HL-60 (cell line): Measurements from ENCODE around the gene MAPK11.

ENCODE experiments used
- POLR2AphosphoS5 ChIP-seq: IDR thresholded peaks from 2 replicates; pipeline ENCODE4 v1.6.1; 2012; ENCODE audit warnings: low read depth
- TF ChIP-seq, protein P1 (sequence below): IDR thresholded peaks from one replicate; pipeline ENCODE4 v1.5.1; 2011; ENCODE audit warnings: low read length, control low read depth, inconsistent platforms; ENCODE audit not compliant: insufficient read depth
- TF ChIP-seq, protein P2 (sequence below): IDR thresholded peaks from 2 replicates; pipeline ENCODE4 v1.6.1; 2012; ENCODE audit warnings: low read depth; ENCODE audit not compliant: insufficient replicate concordance

DNA sequence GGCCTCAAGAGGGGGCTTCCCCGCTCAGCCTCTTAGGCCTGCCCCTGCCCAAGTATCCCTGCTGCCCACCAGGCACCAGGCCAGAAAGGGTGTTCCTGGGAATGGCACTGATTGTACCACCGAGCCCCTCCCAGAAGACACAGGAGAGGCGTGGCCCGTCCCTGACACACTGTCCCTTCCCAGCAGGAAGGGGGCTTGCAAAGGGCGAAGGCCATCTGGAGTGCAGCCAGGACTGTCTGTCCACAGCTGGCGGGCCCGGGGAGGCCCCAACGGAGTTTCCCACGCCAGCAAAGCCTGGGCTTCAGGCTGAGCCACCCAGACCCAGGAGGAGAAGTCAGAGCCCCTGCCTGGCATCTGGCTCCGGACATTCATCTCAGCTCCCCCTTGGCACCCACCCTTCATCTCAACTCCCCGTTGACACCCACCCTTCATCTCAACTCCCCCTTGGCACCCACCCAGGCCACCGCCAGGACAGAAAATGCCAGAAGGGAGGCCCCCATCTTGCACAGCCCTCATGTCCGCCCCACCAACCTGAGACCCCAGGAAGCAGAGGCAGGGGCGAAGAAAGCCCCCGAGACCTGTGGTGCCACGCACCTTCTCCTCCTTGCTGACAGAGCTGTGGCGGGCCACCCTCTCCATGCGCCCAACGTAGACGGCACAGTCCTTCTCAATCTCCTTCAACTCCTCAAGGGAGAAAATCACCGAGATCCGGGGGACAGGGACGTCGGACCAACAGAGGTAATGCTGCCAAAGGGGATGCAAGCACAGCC lies 44.8 kb downstream of the MAPK11 start:
- TF ChIP-seq POLR2AphosphoS5 = no peak
- TF ChIP-seq, protein P1, sequence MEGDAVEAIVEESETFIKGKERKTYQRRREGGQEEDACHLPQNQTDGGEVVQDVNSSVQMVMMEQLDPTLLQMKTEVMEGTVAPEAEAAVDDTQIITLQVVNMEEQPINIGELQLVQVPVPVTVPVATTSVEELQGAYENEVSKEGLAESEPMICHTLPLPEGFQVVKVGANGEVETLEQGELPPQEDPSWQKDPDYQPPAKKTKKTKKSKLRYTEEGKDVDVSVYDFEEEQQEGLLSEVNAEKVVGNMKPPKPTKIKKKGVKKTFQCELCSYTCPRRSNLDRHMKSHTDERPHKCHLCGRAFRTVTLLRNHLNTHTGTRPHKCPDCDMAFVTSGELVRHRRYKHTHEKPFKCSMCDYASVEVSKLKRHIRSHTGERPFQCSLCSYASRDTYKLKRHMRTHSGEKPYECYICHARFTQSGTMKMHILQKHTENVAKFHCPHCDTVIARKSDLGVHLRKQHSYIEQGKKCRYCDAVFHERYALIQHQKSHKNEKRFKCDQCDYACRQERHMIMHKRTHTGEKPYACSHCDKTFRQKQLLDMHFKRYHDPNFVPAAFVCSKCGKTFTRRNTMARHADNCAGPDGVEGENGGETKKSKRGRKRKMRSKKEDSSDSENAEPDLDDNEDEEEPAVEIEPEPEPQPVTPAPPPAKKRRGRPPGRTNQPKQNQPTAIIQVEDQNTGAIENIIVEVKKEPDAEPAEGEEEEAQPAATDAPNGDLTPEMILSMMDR = no peak
- TF ChIP-seq, protein P2, sequence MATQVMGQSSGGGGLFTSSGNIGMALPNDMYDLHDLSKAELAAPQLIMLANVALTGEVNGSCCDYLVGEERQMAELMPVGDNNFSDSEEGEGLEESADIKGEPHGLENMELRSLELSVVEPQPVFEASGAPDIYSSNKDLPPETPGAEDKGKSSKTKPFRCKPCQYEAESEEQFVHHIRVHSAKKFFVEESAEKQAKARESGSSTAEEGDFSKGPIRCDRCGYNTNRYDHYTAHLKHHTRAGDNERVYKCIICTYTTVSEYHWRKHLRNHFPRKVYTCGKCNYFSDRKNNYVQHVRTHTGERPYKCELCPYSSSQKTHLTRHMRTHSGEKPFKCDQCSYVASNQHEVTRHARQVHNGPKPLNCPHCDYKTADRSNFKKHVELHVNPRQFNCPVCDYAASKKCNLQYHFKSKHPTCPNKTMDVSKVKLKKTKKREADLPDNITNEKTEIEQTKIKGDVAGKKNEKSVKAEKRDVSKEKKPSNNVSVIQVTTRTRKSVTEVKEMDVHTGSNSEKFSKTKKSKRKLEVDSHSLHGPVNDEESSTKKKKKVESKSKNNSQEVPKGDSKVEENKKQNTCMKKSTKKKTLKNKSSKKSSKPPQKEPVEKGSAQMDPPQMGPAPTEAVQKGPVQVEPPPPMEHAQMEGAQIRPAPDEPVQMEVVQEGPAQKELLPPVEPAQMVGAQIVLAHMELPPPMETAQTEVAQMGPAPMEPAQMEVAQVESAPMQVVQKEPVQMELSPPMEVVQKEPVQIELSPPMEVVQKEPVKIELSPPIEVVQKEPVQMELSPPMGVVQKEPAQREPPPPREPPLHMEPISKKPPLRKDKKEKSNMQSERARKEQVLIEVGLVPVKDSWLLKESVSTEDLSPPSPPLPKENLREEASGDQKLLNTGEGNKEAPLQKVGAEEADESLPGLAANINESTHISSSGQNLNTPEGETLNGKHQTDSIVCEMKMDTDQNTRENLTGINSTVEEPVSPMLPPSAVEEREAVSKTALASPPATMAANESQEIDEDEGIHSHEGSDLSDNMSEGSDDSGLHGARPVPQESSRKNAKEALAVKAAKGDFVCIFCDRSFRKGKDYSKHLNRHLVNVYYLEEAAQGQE = no peak
